Endothelial cell of umbilical vein (primary cell): ENCODE measurements around the gene CYP27A1. TPM values are rescaled to one million over a fixed set of nuclear protein-coding genes. Genes with fewer than 3 reads are reported as not detected.

Experiments used
- BruUV-seq: library from RNA; stranded (reverse); fragments of 400-500 nt; replicated peaks from 2 replicates; lab custom pipeline; 2021; lab: Mats Ljungman, UMichigan
- CTCF ChIA-PET: fragments of 300-600, 350-600 bp; sonication (Branson Sonifier 250); formaldehyde crosslinking; loops from one replicate; lab custom pipeline; 2021; ENCODE audit warnings: antibody characterized with exemption, inconsistent platforms; lab: Charles Lee
- POLR2A ChIA-PET: fragments of 300-600, 350-600 bp; sonication (Branson Sonifier 250); formaldehyde crosslinking; loops from one replicate; lab custom pipeline; 2021; ENCODE audit warnings: antibody characterized with exemption, inconsistent platforms; lab: Charles Lee
- DNase-seq: peaks from one replicate; pipeline ENCODE4 v3.0.0-alpha.2; 2011; ENCODE audit warnings: low read depth, low spot score
- FAIRE-seq: peaks from 2 replicates; lab custom pipeline; 2011; peaks lifted over from hg19 to GRCh38; lab: Jason Lieb, UNC
- H2AFZ ChIP-seq: 2 replicates; pipeline ENCODE4 v1.6.0; 2012; ENCODE audit warnings: low read depth, low read length, control low read depth, inconsistent platforms
- H3K27ac ChIP-seq: 2 replicates; pipeline ENCODE4 v1.5.1; 2011; ENCODE audit warnings: low read depth, mild to moderate bottlenecking, control low read depth, low read length, moderate library complexity; ENCODE audit not compliant: insufficient read depth
- H3K27me3 ChIP-seq, 2 experiments: 2 replicates each; pipeline versions ENCODE4 v1.6.0 to v1.6.1; 2011; ENCODE audit warnings: low read length in 2 of 2, mixed read lengths in 1 of 2; ENCODE audit not compliant: control insufficient read depth in 2 of 2, insufficient read depth in 2 of 2
- H3K36me3 ChIP-seq, 2 experiments: 2 replicates in 1 of 2; 3 replicates in 1 of 2; pipeline ENCODE4 v1.5.1; 2011; ENCODE audit warnings: low read length in 2 of 2, mild to moderate bottlenecking in 1 of 2, moderate library complexity in 1 of 2; ENCODE audit not compliant: control insufficient read depth in 2 of 2, insufficient read depth in 2 of 2; ENCODE audit errors: extremely low read depth in 1 of 2
- H3K4me1 ChIP-seq: 3 replicates; pipeline ENCODE4 v1.5.1; 2011; ENCODE audit warnings: mild to moderate bottlenecking, low read length; ENCODE audit not compliant: control insufficient read depth, insufficient read depth; ENCODE audit errors: extremely low read depth
- H3K4me2 ChIP-seq: 2 replicates; pipeline ENCODE4 v1.6.1; 2011; ENCODE audit warnings: low read length, control low read depth, mixed read lengths; ENCODE audit not compliant: insufficient read depth
- H3K4me3 ChIP-seq, 3 experiments: fragments of 200-600 bp in 1 of 3; sonication (generic), shearing (Covaris generic) in 1 of 3; replicated peaks in 1 of 3; 2 replicates each; pipeline ENCODE4 v1.5.1; 2011 to 2016; ENCODE audit warnings: control low read depth in 3 of 3, low read length in 3 of 3, mild to moderate bottlenecking in 2 of 3, inconsistent platforms in 1 of 3, low read depth in 1 of 3, moderate library complexity in 1 of 3; ENCODE audit not compliant: insufficient read depth in 1 of 3
- H3K79me2 ChIP-seq: 2 replicates; pipeline ENCODE4 v1.6.0; 2012; ENCODE audit warnings: low read length, inconsistent platforms; ENCODE audit not compliant: control insufficient read depth, insufficient read depth
- H3K9ac ChIP-seq: replicated peaks from 2 replicates; pipeline ENCODE3; 2011; ENCODE audit warnings: low read length, control low read depth; ENCODE audit not compliant: insufficient read depth; ENCODE audit errors: extremely low read depth
- H3K9me1 ChIP-seq: replicated peaks from 3 replicates; pipeline ENCODE4 v1.6.0; 2011; ENCODE audit warnings: mild to moderate bottlenecking, low read length; ENCODE audit not compliant: control insufficient read depth, insufficient read depth; ENCODE audit errors: extremely low read depth
- H3K9me3 ChIP-seq: replicated peaks from 2 replicates; pipeline ENCODE4 v1.5.1; 2012; ENCODE audit warnings: low read length, inconsistent platforms; ENCODE audit not compliant: control insufficient read depth, insufficient read depth
- H4K20me1 ChIP-seq: replicated peaks from 2 replicates; pipeline ENCODE3; 2011; ENCODE audit warnings: mild to moderate bottlenecking, low read length; ENCODE audit not compliant: control insufficient read depth, insufficient read depth; ENCODE audit errors: extremely low read depth
- EZH2 ChIP-seq: IDR thresholded peaks from 2 replicates; pipeline ENCODE4 v1.6.1; 2012; ENCODE audit warnings: borderline replicate concordance, low read depth, mild to moderate bottlenecking, moderate library complexity, low read length, inconsistent platforms; ENCODE audit not compliant: severe bottlenecking
- FOS ChIP-seq: IDR thresholded peaks from 2 replicates; pipeline ENCODE4 v1.6.1; 2011; ENCODE audit warnings: mild to moderate bottlenecking, low read length, moderate library complexity, borderline replicate concordance; ENCODE audit not compliant: insufficient read depth
- GATA2 ChIP-seq: IDR thresholded peaks from 2 replicates; pipeline ENCODE4 v1.7.0; 2011; ENCODE audit warnings: low read depth, mild to moderate bottlenecking, moderate library complexity, mixed read lengths, low read length; ENCODE audit not compliant: insufficient read length, insufficient read depth
- JUN ChIP-seq: IDR thresholded peaks from 2 replicates; pipeline ENCODE4 v1.6.1; 2011; ENCODE audit warnings: borderline replicate concordance, low read depth; ENCODE audit not compliant: insufficient read length, insufficient read depth
- MAX ChIP-seq: IDR thresholded peaks from 2 replicates; pipeline ENCODE4 v1.6.1; 2011; ENCODE audit not compliant: insufficient read depth, insufficient read length
- MYC ChIP-seq: IDR thresholded peaks from one replicate; pipeline ENCODE4 v1.6.1; 2011; ENCODE audit warnings: mild to moderate bottlenecking, low read depth, low read length
- POLR2A ChIP-seq: IDR thresholded peaks from 2 replicates; pipeline ENCODE4 v1.6.1; 2012; ENCODE audit warnings: low read depth, mild to moderate bottlenecking, control low read depth, low read length
- POLR2AphosphoS5 ChIP-seq: IDR thresholded peaks from 2 replicates; pipeline ENCODE4 v1.6.1; 2012; ENCODE audit warnings: low read depth, mild to moderate bottlenecking, control low read depth, low read length, moderate library complexity; ENCODE audit not compliant: insufficient read depth
- dilution Hi-C: fragments of 300-500 bp; cut with MboI; formaldehyde crosslinking; loops from one replicate; pipeline ENCODE4 v1.15.0; 2019; ENCODE audit warnings: low sequenced_read_pairs; ENCODE audit not compliant: extremely low pct_ligation_motif_present
- intact Hi-C: fragments of 100-400 bp; cut with micrococcal nuclease; formaldehyde crosslinking; loops from one replicate; pipeline ENCODE4 v1.10.0; 2022
- polyA plus RNA-seq, 4 experiments: library from polyadenylated mRNA; depleted of rRNA in 3 of 4; stranded (reverse) in 3 of 4; unstranded in 1 of 4; fragments of >200 nt; gene quantifications; 2 replicates each; pipeline versions ENCODE4 v1.2.1 to v1.2.3, GENCODE V29; 2011 to 2012; ENCODE audit warnings: missing spikeins in 1 of 4
- total RNA-seq: library from RNA; stranded (reverse); gene quantifications from 2 replicates; pipeline ENCODE4 v1.2.3, GENCODE V29; 2021
- TF ChIP-seq, protein P1 (sequence below), 2 donors: IDR thresholded peaks; 1 replicate in 1 of 2; 2 replicates in 1 of 2; pipeline ENCODE4 v1.5.1; 2011; ENCODE audit warnings: low read length in 2 of 2, mild to moderate bottlenecking in 2 of 2, moderate library complexity in 2 of 2, control low read depth in 1 of 2, inconsistent platforms in 1 of 2, low read depth in 1 of 2; ENCODE audit not compliant: insufficient read depth in 1 of 2; ENCODE audit errors: extremely low read depth in 1 of 2

CYP27A1 gene
- total and polyA plus RNA-seq, 2 donors (not counting 3 experiments of a cell fraction or from before 2014, with no cell fraction given) = 15.1 to 34.9 TPM

GRCh38 chr2:218828477-218828778 is 46.5 kb downstream of the CYP27A1 start:
- TF ChIP-seq, protein P1, sequence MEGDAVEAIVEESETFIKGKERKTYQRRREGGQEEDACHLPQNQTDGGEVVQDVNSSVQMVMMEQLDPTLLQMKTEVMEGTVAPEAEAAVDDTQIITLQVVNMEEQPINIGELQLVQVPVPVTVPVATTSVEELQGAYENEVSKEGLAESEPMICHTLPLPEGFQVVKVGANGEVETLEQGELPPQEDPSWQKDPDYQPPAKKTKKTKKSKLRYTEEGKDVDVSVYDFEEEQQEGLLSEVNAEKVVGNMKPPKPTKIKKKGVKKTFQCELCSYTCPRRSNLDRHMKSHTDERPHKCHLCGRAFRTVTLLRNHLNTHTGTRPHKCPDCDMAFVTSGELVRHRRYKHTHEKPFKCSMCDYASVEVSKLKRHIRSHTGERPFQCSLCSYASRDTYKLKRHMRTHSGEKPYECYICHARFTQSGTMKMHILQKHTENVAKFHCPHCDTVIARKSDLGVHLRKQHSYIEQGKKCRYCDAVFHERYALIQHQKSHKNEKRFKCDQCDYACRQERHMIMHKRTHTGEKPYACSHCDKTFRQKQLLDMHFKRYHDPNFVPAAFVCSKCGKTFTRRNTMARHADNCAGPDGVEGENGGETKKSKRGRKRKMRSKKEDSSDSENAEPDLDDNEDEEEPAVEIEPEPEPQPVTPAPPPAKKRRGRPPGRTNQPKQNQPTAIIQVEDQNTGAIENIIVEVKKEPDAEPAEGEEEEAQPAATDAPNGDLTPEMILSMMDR (IDR thresholded peaks at IDR 0.05; ENCODE audit: extremely low read depth in 1 of 2, insufficient read depth in 1 of 2, low read depth in 1 of 2, low read length in 2 of 2) = no peak
- TF ChIP-seq POLR2AphosphoS5 = no peak
- no peak for TF ChIP-seq GATA2
- no peak for TF ChIP-seq EZH2
- TF ChIP-seq JUN = no peak
- TF ChIP-seq MYC = no peak
- TF ChIP-seq MAX = no peak
- no peak for TF ChIP-seq POLR2A
- no peak for TF ChIP-seq FOS
- ChIA-PET POLR2A (no interaction called here), CTCF (interaction anchor here (0.8 to 1.9 kb wide), 3 partner anchors 18 to 101 kb away, joined by 3 to 17 read pairs (median 3); no protein-coding TSS in a partner anchor)
- Histone ChIP-seq H3K36me3 (no peaks in the 10 kb centered on the region), H3K4me1 (peaks cover 17% of the 10 kb centered on the region), H3K27me3 (no peaks in the 10 kb centered on the region), H3K9ac (no peak overlapping the region), H2AFZ (no peak overlapping the region), H3K79me2 (no peaks in the 10 kb centered on the region), H3K27ac (no peak overlapping the region), H3K9me3 (no peaks in the 10 kb centered on the region), H3K9me1 (no peaks in the 10 kb centered on the region), H4K20me1 (no peaks in the 10 kb centered on the region), H3K4me2 (no peak overlapping the region), H3K4me3 (no peak overlapping the region)
- FAIRE-seq (no peak), DNase-seq (no peak)
- dilution Hi-C loops (no loop called here), intact Hi-C loops (no loop called here)
- BruUV-seq = no TSS peak
